Measurements from ENCODE around the gene TF.

The TF gene

DNA sequence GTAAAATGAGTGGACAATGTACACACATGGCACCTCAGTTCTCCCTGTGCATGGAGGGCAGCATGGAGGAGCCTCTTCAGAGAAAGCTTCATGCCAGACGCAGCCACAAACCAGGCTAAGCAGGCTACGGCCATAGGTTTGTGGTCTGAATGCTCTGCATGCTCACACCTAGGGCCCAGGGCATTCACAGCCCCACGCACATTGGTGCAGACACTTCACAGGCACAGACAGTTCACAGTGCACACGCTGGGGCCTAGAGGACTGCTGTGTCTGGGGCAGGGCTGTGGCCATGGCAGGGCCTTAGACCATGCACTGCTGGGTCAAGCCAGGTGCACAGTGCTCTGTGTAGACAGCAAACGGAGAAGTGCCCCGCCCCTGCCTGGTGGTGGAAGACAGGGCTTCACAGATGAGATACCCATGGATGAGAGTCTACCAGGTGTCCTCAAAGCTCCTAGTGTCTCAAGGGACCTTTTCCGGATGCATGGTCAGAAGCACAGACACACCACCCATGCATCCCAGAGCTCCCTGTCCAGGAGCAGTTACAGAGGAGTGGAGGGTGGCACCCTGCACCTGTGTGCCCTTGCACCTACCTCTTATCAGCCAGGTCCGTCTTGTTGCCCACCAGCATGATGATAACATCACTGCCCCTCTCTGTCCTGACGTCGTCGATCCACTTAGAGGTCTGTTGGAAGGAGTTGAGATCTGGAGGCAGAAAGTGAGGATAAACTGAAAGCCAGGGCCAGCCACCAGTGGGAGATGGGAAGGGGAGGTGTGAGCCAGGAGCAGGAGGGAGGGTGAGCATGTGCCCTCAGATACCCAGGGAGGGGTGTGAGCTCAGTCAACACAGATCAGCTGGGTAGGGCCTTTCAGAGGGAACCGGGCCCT, 93.0 kb downstream of the TF start:
- DNase-seq, result no peak

DNA sequence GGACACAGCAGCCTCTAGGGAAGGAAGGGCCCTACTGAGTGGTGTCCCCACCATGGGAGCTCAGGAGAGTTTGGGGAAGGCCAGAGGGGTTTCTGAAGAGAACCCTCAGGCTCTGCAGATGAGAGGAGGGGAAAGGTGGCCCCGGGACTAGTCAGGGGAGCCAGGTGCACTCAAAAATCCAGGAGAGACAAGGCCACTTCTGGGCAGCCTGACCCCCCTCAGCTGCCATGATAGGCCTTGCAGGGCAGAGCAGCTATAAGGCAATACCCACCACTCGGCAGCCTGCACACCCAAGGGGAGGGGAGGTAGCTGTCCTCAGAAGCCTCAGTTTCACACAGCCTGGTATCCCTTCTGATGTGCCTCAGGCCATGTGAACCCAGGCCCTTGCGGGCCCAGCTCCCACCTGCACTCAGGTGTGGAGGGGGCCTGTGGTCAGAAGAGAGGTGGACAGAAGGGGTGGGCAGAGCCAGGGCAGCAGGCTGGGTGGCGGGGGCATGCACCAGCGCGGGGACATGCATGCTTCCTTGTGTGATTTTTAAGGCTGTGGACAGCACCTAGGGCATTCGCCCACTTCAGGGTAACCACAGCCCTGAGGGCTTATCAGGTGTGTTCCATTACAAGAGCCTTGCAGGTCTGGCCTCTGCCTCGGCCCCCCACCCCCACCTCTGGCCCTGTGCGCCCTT, 94.0 kb downstream of the TF start:
- DNase-seq, result no peak

DNA sequence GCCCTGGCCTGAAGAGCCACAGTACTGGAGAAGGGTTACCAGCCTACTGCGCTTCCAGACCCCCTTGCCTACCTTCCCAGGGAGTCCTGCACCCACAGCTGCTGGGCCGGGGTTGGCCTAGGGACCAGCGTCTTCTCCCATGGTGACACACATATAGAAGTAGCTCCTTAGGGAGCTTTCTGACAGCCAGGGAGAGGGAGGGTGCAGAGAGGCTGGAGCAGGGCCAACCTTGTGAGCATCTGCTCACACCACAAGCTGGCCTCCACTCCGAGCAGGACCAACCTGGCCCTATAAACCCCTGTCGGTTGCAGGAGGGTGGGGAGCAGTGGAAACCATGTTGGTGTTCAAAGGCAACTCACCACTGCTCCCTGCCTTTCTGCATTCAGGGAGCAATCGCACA, 94.6 kb downstream of the TF start:
- DNase-seq, result no peak

DNA sequence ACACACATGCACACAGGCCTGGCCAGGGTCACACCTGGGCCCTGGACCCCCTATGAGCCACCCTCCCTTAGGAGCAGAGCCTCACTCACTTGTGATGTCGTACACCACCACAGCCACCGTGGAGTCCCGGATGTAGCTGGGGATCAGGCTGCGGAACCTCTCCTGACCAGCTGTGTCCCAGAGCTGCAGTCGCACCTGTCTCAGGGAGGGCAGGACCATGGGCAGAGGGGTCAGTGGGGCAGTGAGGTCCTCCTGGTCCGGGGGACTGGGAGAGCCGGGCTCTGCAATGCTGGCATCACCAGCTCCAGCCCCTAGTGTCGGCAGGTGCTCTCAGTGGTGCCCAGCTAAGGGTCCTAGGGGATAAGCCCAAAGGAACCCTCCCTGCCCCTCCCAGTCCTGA, 95.0 kb downstream of the TF start:
- DNase-seq, result no peak

DNA sequence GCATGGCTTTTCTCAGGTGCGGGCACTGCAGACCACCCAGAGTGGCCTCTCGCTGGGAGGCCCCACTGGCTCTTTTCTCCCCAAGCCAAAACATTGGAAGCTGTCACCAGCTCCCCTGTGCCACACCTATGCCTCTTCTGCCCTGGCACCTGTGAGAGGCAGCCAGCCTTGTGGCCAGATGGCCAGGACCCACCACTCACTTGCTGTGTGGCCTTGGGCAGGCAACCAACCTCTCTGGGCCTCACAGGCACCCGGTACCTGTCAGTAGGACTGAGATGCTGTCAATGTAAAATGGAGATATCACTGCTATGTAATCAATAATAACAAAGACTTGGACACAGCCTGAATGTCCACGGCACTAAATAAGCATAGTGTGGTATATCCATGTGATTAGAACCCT, 96.0 kb downstream of the TF start:
- no peak for DNase-seq

DNA sequence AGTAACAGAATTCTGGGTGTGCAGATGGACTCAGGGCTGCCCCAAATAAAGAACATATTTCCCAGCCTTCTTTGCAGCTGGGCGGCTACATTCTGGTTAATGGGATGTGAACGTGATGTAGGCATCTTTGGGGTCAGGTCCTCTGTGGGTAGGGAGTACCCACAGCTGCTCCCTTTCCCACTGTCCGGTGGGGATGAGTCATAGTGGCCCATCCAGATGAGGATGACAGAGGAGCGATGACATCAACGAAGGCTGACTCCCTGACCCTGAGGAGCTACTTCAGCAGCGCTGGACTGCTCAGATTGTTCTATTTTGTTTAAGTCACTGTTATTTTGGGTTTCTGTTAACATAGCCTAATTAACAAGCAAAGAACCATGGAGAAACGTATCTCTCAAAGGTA, 97.4 kb downstream of the TF start:
- no peak for DNase-seq

DNA sequence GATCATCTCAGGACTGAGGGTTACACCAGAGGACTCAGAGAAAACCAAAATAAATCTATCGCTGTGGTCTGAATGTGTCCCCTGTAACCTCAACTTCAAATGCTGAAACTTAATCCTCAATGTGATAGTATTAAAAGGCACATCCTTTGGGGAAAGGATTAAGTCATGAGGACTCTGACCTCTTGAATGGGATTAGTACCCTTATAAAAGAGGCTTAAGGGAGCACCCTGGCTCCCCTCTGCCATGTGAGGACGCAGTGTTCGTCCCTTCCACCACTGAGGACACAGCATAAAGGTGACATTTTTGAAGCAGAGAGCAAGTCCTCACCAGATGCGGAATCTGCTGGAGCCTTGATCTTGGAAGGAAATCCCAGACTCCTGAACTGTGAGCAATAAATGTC, 98.9 kb downstream of the TF start:
- DNase-seq, result no peak
